Natural killer cell treated with Interleukin-12 subunit alpha and Interleukin-12 subunit beta and Interleukin-15 and Interleukin-18, amount 100 ng/mL, for 72 hours (primary cell): ENCODE data around the gene LYSMD2. TPM values are rescaled to one million over a fixed set of nuclear protein-coding genes. Genes with fewer than 3 reads are reported as not detected.
"Not testable (repeated sequence)": the region's sequence is repeated elsewhere in the genome, so short reads cannot be mapped to it uniquely, and the experiment has no call there.

Source experiments
- ATAC-seq, 2 donors: fragments of 150-1000 bp; cut with Tn5 transposase in 1 of 2; sonication (Bioruptor Pico), chemical (Tn5 transposase) in 1 of 2; 2 replicates each; pipeline ENCODE4 v1.10.0; 2021
- DNase-seq: peaks from one replicate; pipeline ENCODE4 v3.0.0; 2022; ENCODE audit warnings: low spot score
- H3K27ac Mint-ChIP-seq, 2 donors: 1 replicate in 1 of 2; 2 replicates in 1 of 2; pipeline ENCODE4 v1.8.0; 2022; ENCODE audit warnings: mixed read lengths in 2 of 2, mild to moderate bottlenecking in 1 of 2, moderate library complexity in 1 of 2
- H3K27me3 Mint-ChIP-seq, 2 donors: 1 replicate in 1 of 2; 2 replicates in 1 of 2; pipeline ENCODE4 v1.8.0; 2022; ENCODE audit warnings: mixed read lengths in 2 of 2
- H3K36me3 Mint-ChIP-seq: one replicate; pipeline ENCODE4 v1.8.0; 2022; ENCODE audit warnings: mixed read lengths
- H3K4me1 Mint-ChIP-seq, 2 donors: 1 replicate in 1 of 2; 2 replicates in 1 of 2; pipeline ENCODE4 v1.8.0; 2022; ENCODE audit warnings: low read depth in 2 of 2, mixed read lengths in 2 of 2, mild to moderate bottlenecking in 1 of 2
- H3K4me3 Mint-ChIP-seq: one replicate; pipeline ENCODE4 v1.8.0; 2022; ENCODE audit warnings: mixed read lengths
- H3K9me3 Mint-ChIP-seq: 2 replicates; pipeline ENCODE4 v1.8.0; 2022; ENCODE audit warnings: mixed read lengths
- total RNA-seq, 2 donors: library from RNA; stranded (reverse); gene quantifications; one replicate each; pipeline ENCODE4 v1.2.3, GENCODE V29; 2022

Gene LYSMD2
- 10 to 100 TPM; 13.4 to 27.3 TPM for total RNA-seq

GRCh38 chr15:51737522-51738305, at the start of gene LYSMD2:
Gene LYSMD2 (minus strand): TSS chr15:51737655. CDS start chr15:51737622, 33 bp downstream.
- Mint-ChIP-seq H3K36me3 (no peaks in the 10 kb centered on the region), H3K9me3 (no peaks in the 10 kb centered on the region), H3K27me3 (no peaks in the 10 kb centered on the region), H3K4me1 (peaks cover 37 to 43% of the 10 kb centered on the region in 2 donors), H3K27ac (peak within 1 kb of the TSS; percentile 75 to 93), H3K4me3 (peak within 1 kb of the TSS; percentile 76)
- DNase-seq (peak; percentile 90), ATAC-seq (peak; percentile 84 to 90)

GRCh38 chr15:51787130-51787529, 49.7 kb upstream of the LYSMD2 start:
- not testable (repeated sequence) for H3K9me3 Mint-ChIP-seq, H3K36me3 Mint-ChIP-seq, H3K4me1 Mint-ChIP-seq, ATAC-seq, H3K27ac Mint-ChIP-seq, DNase-seq, H3K4me3 Mint-ChIP-seq
- peaks cover 0 to 13% of the 10 kb centered on the region in 2 donors for H3K27me3 Mint-ChIP-seq

- Mint-ChIP-seq H3K9me3 (no peaks in the 10 kb centered on the region), H3K36me3 (peaks cover 4% of the 10 kb centered on the region), H3K4me3 (no peak overlapping the region), H3K27ac (no peak overlapping the region), H3K27me3 (peaks cover 0 to 5% of the 10 kb centered on the region in 2 donors), H3K4me1 (no peaks in the 10 kb centered on the region)
- DNase-seq (no peak), ATAC-seq (no peak)
These were observed 46.5 kb upstream of the LYSMD2 start for GRCh38 chr15:51783967-51784366.

- H3K36me3 Mint-ChIP-seq: peaks cover 4% of the 10 kb centered on the region
- H3K27me3 Mint-ChIP-seq: no peaks in the 10 kb centered on the region
- no peak overlapping the region for H3K27ac Mint-ChIP-seq
- H3K9me3 Mint-ChIP-seq: no peaks in the 10 kb centered on the region
- ATAC-seq (no peak), DNase-seq (no peak)
- H3K4me1 Mint-ChIP-seq: no peaks in the 10 kb centered on the region
- no peak overlapping the region for H3K4me3 Mint-ChIP-seq
These were observed 45.0 kb upstream of the LYSMD2 start for GRCh38 chr15:51782357-51782896.

- no peaks in the 10 kb centered on the region for H3K9me3 Mint-ChIP-seq
- H3K36me3 Mint-ChIP-seq: peaks cover 4% of the 10 kb centered on the region
- H3K4me3 Mint-ChIP-seq: no peak overlapping the region
- H3K27ac Mint-ChIP-seq: no peak overlapping the region
- no peak for ATAC-seq
- no peaks in the 10 kb centered on the region for H3K27me3 Mint-ChIP-seq
- H3K4me1 Mint-ChIP-seq: no peaks in the 10 kb centered on the region
- no peak for DNase-seq
These were observed 44.1 kb upstream of the LYSMD2 start for GRCh38 chr15:51781506-51781905.

GRCh38 chr15:51780636-51781035, 43.2 kb upstream of the LYSMD2 start:
- Mint-ChIP-seq H3K27me3 (no peaks in the 10 kb centered on the region), H3K4me3 (no peak overlapping the region), H3K36me3 (peaks cover 4% of the 10 kb centered on the region), H3K9me3 (no peaks in the 10 kb centered on the region), H3K4me1 (peaks cover 0 to 3% of the 10 kb centered on the region in 2 donors), H3K27ac (no peak overlapping the region)
- DNase-seq: no peak
- no peak for ATAC-seq

- H3K4me1 Mint-ChIP-seq: peaks cover 0 to 3% of the 10 kb centered on the region in 2 donors
- DNase-seq (peak; percentile 74), ATAC-seq (peak; percentile 76)
- no peak overlapping the region for H3K27ac Mint-ChIP-seq
- H3K4me3 Mint-ChIP-seq: no peak overlapping the region
- no peaks in the 10 kb centered on the region for H3K27me3 Mint-ChIP-seq
- peaks cover 4% of the 10 kb centered on the region for H3K36me3 Mint-ChIP-seq
- no peaks in the 10 kb centered on the region for H3K9me3 Mint-ChIP-seq
These were observed 39.6 kb upstream of the LYSMD2 start for GRCh38 chr15:51776952-51777569.

- H3K4me1 Mint-ChIP-seq: peaks cover 0 to 3% of the 10 kb centered on the region in 2 donors
- H3K9me3 Mint-ChIP-seq: no peaks in the 10 kb centered on the region
- no peaks in the 10 kb centered on the region for H3K36me3 Mint-ChIP-seq
- no peaks in the 10 kb centered on the region for H3K27me3 Mint-ChIP-seq
- no peak overlapping the region for H3K4me3 Mint-ChIP-seq
- no peak for DNase-seq
- ATAC-seq: no peak
- no peak overlapping the region for H3K27ac Mint-ChIP-seq
These were observed 38.7 kb upstream of the LYSMD2 start for GRCh38 chr15:51775967-51776816.

- ATAC-seq: no peak
- no peaks in the 10 kb centered on the region for H3K9me3 Mint-ChIP-seq
- no peak for DNase-seq
- H3K4me1 Mint-ChIP-seq: peaks cover 0 to 3% of the 10 kb centered on the region in 2 donors
- H3K27me3 Mint-ChIP-seq: no peaks in the 10 kb centered on the region
- no peak overlapping the region for H3K27ac Mint-ChIP-seq
- H3K4me3 Mint-ChIP-seq: no peak overlapping the region
- no peaks in the 10 kb centered on the region for H3K36me3 Mint-ChIP-seq
These were observed 37.5 kb upstream of the LYSMD2 start for GRCh38 chr15:51774916-51775315.

- no peaks in the 10 kb centered on the region for H3K9me3 Mint-ChIP-seq
- no peaks in the 10 kb centered on the region for H3K27me3 Mint-ChIP-seq
- DNase-seq (no peak), ATAC-seq (no peak)
- H3K4me1 Mint-ChIP-seq: peaks cover 8% of the 10 kb centered on the region in 2 donors
- no peak overlapping the region for H3K27ac Mint-ChIP-seq
- no peak overlapping the region for H3K4me3 Mint-ChIP-seq
- peaks cover 7% of the 10 kb centered on the region for H3K36me3 Mint-ChIP-seq
These were observed 34.3 kb upstream of the LYSMD2 start for GRCh38 chr15:51771773-51772172.

GRCh38 chr15:51770902-51771301, 33.4 kb upstream of the LYSMD2 start:
- H3K4me3 Mint-ChIP-seq: no peak overlapping the region
- H3K36me3 Mint-ChIP-seq: peaks cover 7% of the 10 kb centered on the region
- no peaks in the 10 kb centered on the region for H3K27me3 Mint-ChIP-seq
- DNase-seq (no peak), ATAC-seq (no peak)
- H3K9me3 Mint-ChIP-seq: no peaks in the 10 kb centered on the region
- H3K4me1 Mint-ChIP-seq: peaks cover 6 to 8% of the 10 kb centered on the region in 2 donors
- no peak overlapping the region for H3K27ac Mint-ChIP-seq

- Mint-ChIP-seq H3K4me3 (peak overlapping the region; percentile 37), H3K4me1 (peaks cover 6 to 8% of the 10 kb centered on the region in 2 donors), H3K36me3 (peaks cover 7% of the 10 kb centered on the region), H3K27ac (peak overlapping the region; percentile 58 to 66), H3K27me3 (no peaks in the 10 kb centered on the region), H3K9me3 (no peaks in the 10 kb centered on the region)
- ATAC-seq: peak in 1 of 2 donors; percentile 40
- DNase-seq: no peak
These were observed 30.6 kb upstream of the LYSMD2 start for GRCh38 chr15:51768018-51768417.

GRCh38 chr15:51766341-51766740, 28.9 kb upstream of the LYSMD2 start:
- Mint-ChIP-seq H3K27me3 (no peaks in the 10 kb centered on the region), H3K4me3 (no peak overlapping the region), H3K4me1 (peaks cover 6 to 8% of the 10 kb centered on the region in 2 donors), H3K36me3 (peaks cover 7% of the 10 kb centered on the region), H3K9me3 (no peaks in the 10 kb centered on the region), H3K27ac (no peak overlapping the region)
- DNase-seq (no peak), ATAC-seq (no peak)
